ENCODE data around the gene MEAF6. TPM values are rescaled to one million over a fixed set of nuclear protein-coding genes. Genes with fewer than 3 reads are reported as not detected.

The MEAF6 gene
- total and polyA plus RNA-seq, 10 donors, result 39.5 to 69.0 (median 56.2) TPM

GRCh38 chr1:37482004-37482785, 32.4 kb downstream of the MEAF6 start:
- intact Hi-C loops (cut with DNase I; ENCODE audit: low total_unique reads), result no loop called here
- H3K4me1 ChIP-seq, result peaks cover 63 to 100% (median 90%) of the 10 kb centered on the region in 6 donors
- no peak for TF ChIP-seq POLR2AphosphoS5 (IDR thresholded peaks at IDR 0.05)
- TF ChIP-seq CTCF (IDR thresholded peaks at IDR 0.05 in 8 of 11, conservative IDR thresholded peaks at IDR 0.05 in 3 of 11), result no peak
- TF ChIP-seq POLR2A (IDR thresholded peaks at IDR 0.05), result no peak
- DNase-seq, result no peak
- WGBS, 5 donors, result 66 to 84% (median 78%) methylated on average over 15 to 18 of the region's 18 CpGs
- H3K36me3 ChIP-seq, result peaks cover 3 to 78% (median 52%) of the 10 kb centered on the region in 6 donors
- no peak overlapping the region for H3K4me3 ChIP-seq
- no peaks in the 10 kb centered on the region for H3K27me3 ChIP-seq (replicated peaks in 1 of 7)
- no peaks in the 10 kb centered on the region for H3K9me3 ChIP-seq
- H3K27ac ChIP-seq, result peak overlapping the region in 3 of 8 donors; percentile 97 to 98 (median 97)

- H3K36me3 ChIP-seq, result peaks cover 3 to 86% (median 54%) of the 10 kb centered on the region in 6 donors
- intact Hi-C loops (cut with DNase I; ENCODE audit: low total_unique reads), result no loop called here
- H3K27me3 ChIP-seq (replicated peaks in 1 of 7), result no peaks in the 10 kb centered on the region
- TF ChIP-seq POLR2A (IDR thresholded peaks at IDR 0.05), result no peak
- peak in 2 of 3 donors; percentile 43 to 71 for TF ChIP-seq POLR2AphosphoS5 (IDR thresholded peaks at IDR 0.05)
- H3K9me3 ChIP-seq, result no peaks in the 10 kb centered on the region
- H3K4me1 ChIP-seq, result peaks cover 63 to 100% (median 90%) of the 10 kb centered on the region in 6 donors
- 72 to 85% (median 83%) methylated on average over 24 to 26 of the region's 26 CpGs for WGBS, 5 donors
- H3K4me3 ChIP-seq, result no peak overlapping the region
- peak overlapping the region in 6 of 8 donors; percentile 89 to 98 (median 97) for H3K27ac ChIP-seq
- peak; percentile 78 for DNase-seq
Measured at GRCh38 chr1:37481289-37482003, 33.1 kb downstream of the MEAF6 start.

- Histone ChIP-seq H3K4me3 (peak overlapping the region in 2 of 8 donors; percentile 85 to 88), H3K4me1 (peaks cover 63 to 100% (median 90%) of the 10 kb centered on the region in 6 donors), H3K9me3 (no peaks in the 10 kb centered on the region), H3K36me3 (peaks cover 3 to 93% (median 57%) of the 10 kb centered on the region in 6 donors), H3K27ac (peak overlapping the region; percentile 76 to 98 (median 94)), H3K27me3 (replicated peaks in 1 of 7) (no peaks in the 10 kb centered on the region)
- 74 to 89% (median 79%) methylated on average over 6 to 10 of the region's 10 CpGs for WGBS, 5 donors
- intact Hi-C loops (cut with DNase I; ENCODE audit: low total_unique reads), result no loop called here
- no peak for TF ChIP-seq CTCF (IDR thresholded peaks at IDR 0.05 in 8 of 11, conservative IDR thresholded peaks at IDR 0.05 in 3 of 11)
- no peak for TF ChIP-seq POLR2A (IDR thresholded peaks at IDR 0.05)
- TF ChIP-seq POLR2AphosphoS5 (IDR thresholded peaks at IDR 0.05), result no peak
- no peak for DNase-seq
Measured at GRCh38 chr1:37480581-37481288, 33.8 kb downstream of the MEAF6 start.

- TF ChIP-seq POLR2AphosphoS5 (IDR thresholded peaks at IDR 0.05) (no peak), POLR2A (IDR thresholded peaks at IDR 0.05) (no peak), CTCF (IDR thresholded peaks at IDR 0.05 in 8 of 11, conservative IDR thresholded peaks at IDR 0.05 in 3 of 11) (no peak)
- intact Hi-C loops (cut with DNase I; ENCODE audit: low total_unique reads), result no loop called here
- Histone ChIP-seq H3K36me3 (peaks cover 3 to 93% (median 59%) of the 10 kb centered on the region in 6 donors), H3K4me1 (peaks cover 58 to 100% (median 89%) of the 10 kb centered on the region in 6 donors), H3K9me3 (no peaks in the 10 kb centered on the region), H3K27ac (peak overlapping the region; percentile 76 to 98 (median 94)), H3K27me3 (replicated peaks in 1 of 7) (no peaks in the 10 kb centered on the region), H3K4me3 (peak overlapping the region in 7 of 8 donors; percentile 83 to 97 (median 85))
- no peak for DNase-seq
- WGBS, 5 donors, result 70 to 90% (median 76%) methylated on average over 1 to 5 of the region's 5 CpGs
Measured at GRCh38 chr1:37480125-37480466, 34.5 kb downstream of the MEAF6 start.

All from spleen (tissue), 11 donors.